Putamen (tissue), 1 donor: ENCODE data around the gene GPATCH8.
A peak's percentile ranks its signal among the peaks of the same experiment; 100 is the strongest.

Experiments used
- DNase-seq: peaks from one replicate; pipeline ENCODE4 v3.0.0-alpha.2; 2016; ENCODE audit warnings: low spot score

The GPATCH8 gene

GRCh38 chr17:44451016-44451627 is 52.1 kb downstream of the GPATCH8 start:
- no peak for DNase-seq

DNA sequence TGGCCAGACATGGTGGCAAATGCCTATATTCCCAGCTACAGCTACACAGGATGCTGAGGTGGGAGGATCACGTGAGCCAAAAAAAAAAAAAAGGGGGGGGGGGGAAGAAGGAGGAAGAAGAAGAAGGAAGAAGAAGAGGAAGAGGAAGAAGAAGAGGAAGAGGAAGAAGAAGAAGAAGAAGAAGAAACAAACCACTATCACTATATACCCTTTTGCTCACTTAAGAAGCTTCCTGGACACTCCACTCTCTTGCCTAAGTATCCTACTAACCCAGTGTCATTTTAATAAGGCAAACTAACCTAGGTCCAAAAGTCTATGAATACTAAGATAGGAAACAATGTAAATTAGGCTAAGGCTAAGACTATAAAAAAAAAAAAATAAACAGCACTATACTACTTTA is 54.8 kb downstream of the GPATCH8 start:
- DNase-seq = no peak

DNA sequence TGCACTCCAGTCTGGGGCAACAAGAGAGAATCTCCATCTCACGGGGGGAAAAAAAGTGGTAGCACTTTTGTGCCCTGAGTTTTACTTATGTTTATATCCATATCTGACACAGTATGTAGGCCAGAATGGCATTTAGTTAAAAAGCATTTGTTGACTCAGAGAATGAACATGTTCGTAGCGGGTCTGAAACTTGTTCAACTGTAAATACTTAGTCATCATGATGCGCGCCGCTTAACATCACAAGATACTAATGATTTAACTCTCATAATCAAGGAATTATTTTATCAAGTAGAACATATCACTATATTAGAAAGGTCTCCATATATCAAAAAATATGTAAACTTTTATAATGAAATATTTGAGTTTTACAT is 58.5 kb downstream of the GPATCH8 start:
- no peak for DNase-seq

GRCh38 chr17:44442806-44443205 is 60.4 kb downstream of the GPATCH8 start:
- DNase-seq = no peak

DNA sequence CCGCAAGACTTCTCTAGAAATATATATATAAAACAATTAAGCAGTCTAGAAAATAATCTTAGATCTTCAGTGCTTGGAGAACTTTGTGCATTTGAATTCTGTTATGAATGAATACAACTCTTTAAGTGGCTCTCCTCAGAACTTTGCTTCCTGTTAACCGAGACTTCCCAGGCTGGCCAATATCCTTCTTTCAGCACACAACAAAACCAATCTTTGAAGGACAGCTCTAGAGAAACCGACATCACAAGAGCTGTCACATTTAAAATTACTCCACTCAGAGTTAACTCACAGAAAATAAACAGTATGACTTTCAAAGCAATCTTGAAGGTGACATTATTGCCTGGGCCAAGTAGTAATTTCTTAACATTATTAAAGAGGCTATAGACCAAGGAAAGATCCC is 64.0 kb downstream of the GPATCH8 start:
- DNase-seq = no peak

DNA sequence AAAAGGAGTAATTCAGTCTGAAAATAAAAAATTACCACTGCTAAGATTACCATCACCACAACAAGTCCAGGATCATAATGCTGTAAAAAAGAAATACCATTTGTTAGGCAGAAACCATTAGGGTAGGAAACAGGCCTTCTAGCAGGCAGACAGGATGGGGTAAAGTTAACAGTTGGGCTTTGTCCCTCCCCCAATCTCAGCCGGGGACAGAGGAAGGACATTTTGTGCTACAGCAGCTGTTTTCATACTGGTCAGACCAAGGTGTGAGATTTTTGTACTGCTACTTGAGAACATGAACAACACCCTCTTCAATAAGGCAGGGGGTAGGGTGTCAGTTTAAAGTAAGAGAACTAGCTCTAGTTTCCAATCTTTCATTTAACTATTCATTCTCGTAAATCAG is 64.6 kb downstream of the GPATCH8 start:
- DNase-seq = no peak

GRCh38 chr17:44436336-44436735 is 66.9 kb downstream of the GPATCH8 start:
- DNase-seq = no peak

- DNase-seq = no peak
Observed at GRCh38 chr17:44432254-44433157, 70.7 kb downstream of the GPATCH8 start.

GRCh38 chr17:44424828-44425461 is 78.3 kb downstream of the GPATCH8 start:
- no peak for DNase-seq

DNA sequence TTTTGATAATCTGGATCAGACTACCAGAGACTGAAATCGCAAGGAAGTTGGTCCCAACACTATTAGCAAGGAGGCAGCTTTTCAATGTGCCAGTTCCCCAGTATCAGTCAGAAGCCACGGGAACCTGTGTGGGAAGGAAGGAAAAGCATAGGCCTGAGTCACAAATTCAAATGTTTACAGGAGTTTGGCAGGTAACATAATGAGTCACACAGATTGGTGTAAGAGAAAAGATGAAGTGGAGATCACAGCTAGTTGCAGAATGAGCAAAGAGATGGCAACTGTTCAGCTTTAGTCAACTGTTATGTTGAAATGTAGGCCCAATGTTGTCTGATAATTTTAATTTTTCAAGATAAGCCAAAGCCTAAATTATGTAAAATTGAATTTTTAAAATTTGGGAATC is 85.7 kb downstream of the GPATCH8 start:
- peak; percentile 26 for DNase-seq

- no peak for DNase-seq
Observed at GRCh38 chr17:44416558-44417289, 86.5 kb downstream of the GPATCH8 start.

DNA sequence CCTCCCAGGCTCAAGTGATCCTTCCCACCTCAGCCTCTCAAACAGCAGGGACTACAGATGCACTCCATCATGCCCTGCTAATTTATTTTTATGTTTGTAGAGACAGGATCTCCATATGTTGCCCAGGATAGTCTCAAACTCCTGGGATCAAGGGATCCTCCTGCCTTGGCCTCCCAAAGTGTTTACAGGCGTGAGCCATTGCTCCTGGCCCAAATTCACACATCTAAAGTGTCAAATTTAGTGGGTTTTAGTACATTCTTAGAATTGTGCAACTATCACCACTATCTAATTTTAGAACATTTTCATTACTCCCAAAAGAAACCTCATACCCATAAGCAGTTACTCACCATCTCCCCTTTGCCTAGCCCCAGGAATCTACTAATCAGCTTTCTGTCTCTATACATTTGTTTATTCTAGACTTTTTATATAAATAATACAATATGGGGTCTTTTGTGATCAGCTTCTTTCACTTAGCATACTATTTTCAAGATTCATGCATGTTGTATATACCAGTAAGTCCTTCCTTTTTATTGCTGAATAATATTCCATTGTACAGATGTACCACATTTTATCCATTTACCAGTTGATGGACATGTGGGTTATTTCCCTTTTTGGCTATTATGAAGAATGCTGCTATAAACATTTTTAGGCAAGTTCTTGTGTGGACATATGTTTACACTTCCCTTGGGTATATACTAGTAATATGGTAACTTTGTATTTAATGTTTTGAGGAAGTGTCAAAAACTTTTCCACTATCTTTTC is 88.6 kb downstream of the GPATCH8 start:
- DNase-seq = no peak

- DNase-seq = no peak
Observed at GRCh38 chr17:44409309-44410028, 93.7 kb downstream of the GPATCH8 start.

- DNase-seq = no peak
Observed at GRCh38 chr17:44408786-44409185, 94.4 kb downstream of the GPATCH8 start.

- DNase-seq = no peak
Observed at GRCh38 chr17:44402564-44403172, 100.5 kb downstream of the GPATCH8 start.

- DNase-seq = no peak
Observed at GRCh38 chr17:44400226-44400847, 102.9 kb downstream of the GPATCH8 start.

GRCh38 chr17:44398692-44399691 is 104.2 kb downstream of the GPATCH8 start:
- DNase-seq = peak; percentile 68
